ENCODE results near the gene LYRM1.

The LYRM1 gene

DNA sequence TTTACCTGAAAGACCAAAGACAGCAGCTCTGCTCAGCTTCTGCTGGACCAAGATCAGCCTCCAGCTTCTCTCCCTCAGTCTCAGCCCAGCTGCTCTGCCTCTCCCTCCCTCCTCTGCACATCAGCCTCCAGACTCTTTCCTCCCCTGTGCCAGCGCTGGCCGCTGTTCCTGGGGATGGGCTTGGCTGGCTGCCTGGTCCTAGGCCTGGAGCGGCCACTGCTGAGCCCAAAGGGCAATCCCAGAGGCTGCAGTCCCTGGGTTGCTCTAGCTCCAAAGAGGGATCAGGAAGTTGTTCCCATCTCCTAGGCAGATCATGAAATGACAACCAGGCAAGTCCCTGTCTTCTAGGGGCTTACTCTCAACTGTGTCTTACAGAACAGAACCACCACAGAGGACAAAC, 31.7 kb upstream of the LYRM1 start:
- H3K27me3 ChIP-seq (ENCODE audit: insufficient read depth, low read depth, severe bottlenecking), result no peaks in the 10 kb centered on the region
- no peak for DNase-seq
- no peak overlapping the region for H3K4me3 ChIP-seq (ENCODE audit: low read depth, low read length)
- peaks cover under 1% of the 10 kb centered on the region for H3K9me3 ChIP-seq (ENCODE audit: severe bottlenecking)
- peak overlapping the region; percentile 98 for H3K27ac ChIP-seq
- peaks cover 28% of the 10 kb centered on the region for H3K36me3 ChIP-seq
- TF ChIP-seq, protein P1, sequence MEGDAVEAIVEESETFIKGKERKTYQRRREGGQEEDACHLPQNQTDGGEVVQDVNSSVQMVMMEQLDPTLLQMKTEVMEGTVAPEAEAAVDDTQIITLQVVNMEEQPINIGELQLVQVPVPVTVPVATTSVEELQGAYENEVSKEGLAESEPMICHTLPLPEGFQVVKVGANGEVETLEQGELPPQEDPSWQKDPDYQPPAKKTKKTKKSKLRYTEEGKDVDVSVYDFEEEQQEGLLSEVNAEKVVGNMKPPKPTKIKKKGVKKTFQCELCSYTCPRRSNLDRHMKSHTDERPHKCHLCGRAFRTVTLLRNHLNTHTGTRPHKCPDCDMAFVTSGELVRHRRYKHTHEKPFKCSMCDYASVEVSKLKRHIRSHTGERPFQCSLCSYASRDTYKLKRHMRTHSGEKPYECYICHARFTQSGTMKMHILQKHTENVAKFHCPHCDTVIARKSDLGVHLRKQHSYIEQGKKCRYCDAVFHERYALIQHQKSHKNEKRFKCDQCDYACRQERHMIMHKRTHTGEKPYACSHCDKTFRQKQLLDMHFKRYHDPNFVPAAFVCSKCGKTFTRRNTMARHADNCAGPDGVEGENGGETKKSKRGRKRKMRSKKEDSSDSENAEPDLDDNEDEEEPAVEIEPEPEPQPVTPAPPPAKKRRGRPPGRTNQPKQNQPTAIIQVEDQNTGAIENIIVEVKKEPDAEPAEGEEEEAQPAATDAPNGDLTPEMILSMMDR (IDR thresholded peaks at IDR 0.05; ENCODE audit: low read depth, low read length), result no peak

DNA sequence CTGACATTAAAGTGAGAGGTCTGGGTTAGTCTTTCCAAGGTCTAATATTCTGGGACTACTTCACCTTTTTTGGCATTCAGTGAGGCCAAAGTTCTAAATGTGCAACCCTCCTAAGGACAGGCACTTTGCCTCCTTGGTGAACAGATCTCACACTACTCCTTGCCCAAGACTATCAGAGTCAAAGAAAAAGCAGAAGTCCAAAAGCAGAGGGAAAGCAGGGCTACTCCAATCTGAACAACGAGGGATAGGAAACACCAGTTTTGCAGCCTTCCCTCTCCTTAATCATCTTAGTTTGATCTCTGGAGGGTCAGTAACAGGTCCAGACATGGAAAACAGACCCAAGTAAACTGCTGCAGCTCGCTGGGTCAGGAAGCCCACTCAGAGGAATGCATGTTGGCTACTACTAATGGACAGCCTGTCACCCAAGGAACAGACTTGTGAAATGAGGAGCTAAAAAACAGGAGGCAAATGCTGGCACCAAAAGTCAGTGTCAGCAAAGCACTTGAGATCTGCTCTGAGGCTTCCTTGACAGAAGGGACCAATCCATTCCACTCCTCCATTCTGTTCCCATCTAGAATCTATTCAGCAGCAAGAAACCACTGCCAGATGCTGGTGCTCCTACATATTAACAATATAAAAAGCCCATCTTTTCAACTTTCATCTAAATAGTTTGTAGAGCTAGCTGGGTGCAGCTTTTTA, 30.3 kb upstream of the LYRM1 start:
- Histone ChIP-seq H3K27me3 (ENCODE audit: insufficient read depth, low read depth, severe bottlenecking) (no peaks in the 10 kb centered on the region), H3K27ac (peak overlapping the region; percentile 98), H3K36me3 (peaks cover 25% of the 10 kb centered on the region), H3K9me3 (ENCODE audit: severe bottlenecking) (no peaks in the 10 kb centered on the region), H3K4me3 (ENCODE audit: low read depth, low read length) (no peak overlapping the region)
- DNase-seq, result no peak
- TF ChIP-seq, protein P1 (IDR thresholded peaks at IDR 0.05; ENCODE audit: low read depth, low read length), result no peak

DNA sequence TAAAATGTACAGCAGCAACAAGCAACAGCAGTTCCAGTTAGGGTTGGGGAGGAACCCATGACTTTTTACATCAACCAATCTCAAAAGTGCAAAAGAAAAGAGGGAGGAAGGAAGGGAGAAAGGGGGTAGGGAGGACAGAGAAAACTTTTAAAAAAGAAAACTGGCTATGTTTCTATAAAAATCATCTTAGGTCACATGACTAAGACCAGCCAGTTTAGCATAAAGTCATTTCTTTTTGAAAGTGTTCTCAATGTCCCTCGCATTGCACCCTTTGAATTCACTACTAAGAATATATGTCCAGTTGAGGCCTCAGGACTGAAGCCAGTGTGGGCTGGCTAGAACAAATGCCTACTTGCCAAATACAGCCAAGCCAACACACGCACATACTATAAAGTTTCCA, 29.3 kb upstream of the LYRM1 start:
- DNase-seq, result no peak
- no peak overlapping the region; the same call in 1 of the 2 replicates for H3K4me3 ChIP-seq (ENCODE audit: low read depth, low read length)
- no peaks in the 10 kb centered on the region for H3K27me3 ChIP-seq (ENCODE audit: insufficient read depth, low read depth, severe bottlenecking)
- H3K36me3 ChIP-seq, result peaks cover 27% of the 10 kb centered on the region
- peak overlapping the region; percentile 98 for H3K27ac ChIP-seq
- TF ChIP-seq, protein P1 (IDR thresholded peaks at IDR 0.05; ENCODE audit: low read depth, low read length), result no peak
- no peaks in the 10 kb centered on the region for H3K9me3 ChIP-seq (ENCODE audit: severe bottlenecking)

DNA sequence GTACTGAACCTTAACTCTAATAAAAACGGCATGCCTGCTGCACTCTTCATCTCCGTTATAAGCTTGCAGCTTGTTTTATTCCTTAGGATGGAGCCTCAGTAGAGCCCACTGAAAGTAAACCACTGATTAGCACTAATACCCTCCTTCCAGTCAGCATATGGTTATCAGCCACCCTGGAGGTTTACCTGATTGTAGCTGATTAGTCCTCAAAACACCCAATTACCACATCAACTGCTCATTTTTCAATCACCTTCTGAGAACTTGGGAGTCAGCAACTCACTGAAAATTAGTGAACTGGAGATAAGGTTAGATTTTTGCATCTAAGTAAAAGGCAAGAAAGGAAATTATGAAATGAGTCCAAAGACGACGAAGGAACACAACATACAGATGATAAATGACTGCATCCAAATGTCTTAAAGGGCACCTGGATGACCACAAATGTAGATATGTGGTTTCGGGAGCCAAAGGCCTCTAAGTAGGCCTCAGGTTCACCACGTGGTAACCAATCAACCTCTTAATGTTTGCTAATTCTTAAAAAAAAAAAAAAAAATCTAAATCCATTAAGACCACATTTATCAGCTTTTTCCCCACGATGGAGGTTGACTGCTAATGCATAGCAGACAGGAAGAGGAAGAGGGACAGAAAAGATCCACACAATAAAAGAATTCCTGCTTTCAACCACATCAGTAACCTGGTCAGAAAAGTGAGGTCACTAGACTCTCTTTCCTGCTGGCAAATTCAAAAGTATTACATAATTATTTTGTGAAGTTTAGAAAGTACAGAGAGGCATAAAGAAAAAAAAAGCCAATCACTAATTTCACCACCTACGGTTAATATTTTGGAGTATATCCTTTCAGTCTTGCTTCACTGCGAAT, 28.4 kb upstream of the LYRM1 start:
- H3K36me3 ChIP-seq, result peaks cover 33% of the 10 kb centered on the region
- H3K27ac ChIP-seq, result peak overlapping the region; percentile 98
- H3K9me3 ChIP-seq (ENCODE audit: severe bottlenecking), result no peaks in the 10 kb centered on the region
- H3K4me3 ChIP-seq (ENCODE audit: low read depth, low read length), result no peak overlapping the region
- TF ChIP-seq, protein P1 (IDR thresholded peaks at IDR 0.05; ENCODE audit: low read depth, low read length), result no peak
- no peaks in the 10 kb centered on the region for H3K27me3 ChIP-seq (ENCODE audit: insufficient read depth, low read depth, severe bottlenecking)
- peak; percentile 44 for DNase-seq

DNA sequence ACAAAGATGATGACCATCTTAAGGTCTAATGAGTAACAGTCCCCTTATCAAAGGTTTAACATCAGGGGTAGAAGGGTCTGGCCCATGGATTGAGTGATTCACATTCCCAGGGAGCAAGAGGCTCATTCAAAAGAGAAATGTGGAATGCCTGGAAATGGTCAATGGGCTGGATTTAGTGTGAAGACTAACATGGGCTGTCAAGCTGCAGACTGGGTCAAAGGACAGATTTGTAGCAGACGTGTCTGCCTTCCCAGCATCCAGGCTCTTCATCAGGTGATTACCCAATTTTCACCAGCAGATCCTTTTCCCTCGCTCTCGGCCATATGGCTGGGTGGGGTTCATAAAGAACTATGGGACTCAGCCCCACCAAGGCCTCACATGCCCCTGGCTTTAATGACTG, 27.2 kb upstream of the LYRM1 start:
- H3K9me3 ChIP-seq (ENCODE audit: severe bottlenecking), result no peaks in the 10 kb centered on the region
- TF ChIP-seq, protein P1 (IDR thresholded peaks at IDR 0.05; ENCODE audit: low read depth, low read length), result no peak
- no peaks in the 10 kb centered on the region for H3K27me3 ChIP-seq (ENCODE audit: insufficient read depth, low read depth, severe bottlenecking)
- H3K27ac ChIP-seq, result peak overlapping the region; percentile 98
- H3K36me3 ChIP-seq, result peaks cover 34% of the 10 kb centered on the region
- no peak overlapping the region for H3K4me3 ChIP-seq (ENCODE audit: low read depth, low read length)
- peak; percentile 87 for DNase-seq
